Measurements from ENCODE around the gene ID3.

The ID3 gene

GRCh38 chr1:23598424-23598823 lies 39.1 kb upstream of the ID3 start:
- no peak overlapping the region for H3K4me3 ChIP-seq
- no peak for TF ChIP-seq CTCF (IDR thresholded peaks at IDR 0.05)
- no peak for DNase-seq (ENCODE audit: low spot score)
- H3K27ac ChIP-seq: no peak overlapping the region

- Histone ChIP-seq H3K4me3 (no peak overlapping the region), H3K27ac (no peak overlapping the region)
- TF ChIP-seq CTCF (IDR thresholded peaks at IDR 0.05): no peak
- no peak for DNase-seq (ENCODE audit: low spot score)
Observed at GRCh38 chr1:23597635-23598388, 38.5 kb upstream of the ID3 start.

GRCh38 chr1:23596382-23597358 lies 37.4 kb upstream of the ID3 start:
- DNase-seq (ENCODE audit: low spot score): no peak
- H3K27ac ChIP-seq: no peak overlapping the region
- no peak overlapping the region for H3K4me3 ChIP-seq
- no peak for TF ChIP-seq CTCF (IDR thresholded peaks at IDR 0.05)

GRCh38 chr1:23594927-23595353 lies 35.6 kb upstream of the ID3 start:
- H3K27ac ChIP-seq: no peak overlapping the region

GRCh38 chr1:23594149-23594907 lies 35.0 kb upstream of the ID3 start:
- H3K27ac ChIP-seq: no peak overlapping the region
- no peak for DNase-seq (ENCODE audit: low spot score)
- TF ChIP-seq CTCF (IDR thresholded peaks at IDR 0.05): no peak
- H3K4me3 ChIP-seq: no peak overlapping the region

More at GRCh38 chr1:23594927-23595353, 35.6 kb upstream of the ID3 start:
- H3K4me3 ChIP-seq: no peak overlapping the region
- no peak for DNase-seq (ENCODE audit: low spot score)
- TF ChIP-seq CTCF (IDR thresholded peaks at IDR 0.05): no peak

GRCh38 chr1:23593556-23594148 lies 34.4 kb upstream of the ID3 start:
- DNase-seq (ENCODE audit: low spot score): no peak
- no peak for TF ChIP-seq CTCF (IDR thresholded peaks at IDR 0.05)
- no peak overlapping the region for H3K4me3 ChIP-seq
- H3K27ac ChIP-seq: no peak overlapping the region

Data from coronary artery (tissue), 2 donors.